Keratinocyte (primary cell): Measurements from ENCODE around the gene GGTLC1. TPM values are rescaled to one million over a fixed set of nuclear protein-coding genes. Genes with fewer than 3 reads are reported as not detected.

Experiments
- DNase-seq: peaks from one replicate; pipeline ENCODE4 v3.0.0-alpha.2; 2011; ENCODE audit warnings: low read depth, missing footprints, low spot score
- FAIRE-seq: peaks from 2 replicates; lab custom pipeline; 2011; peaks lifted over from hg19 to GRCh38; lab: Jason Lieb, UNC
- H2AFZ ChIP-seq: 2 replicates; pipeline ENCODE4 v1.6.0; 2012; ENCODE audit warnings: low read length, control low read depth, inconsistent platforms; ENCODE audit not compliant: control insufficient read depth
- H3K27ac ChIP-seq: 2 replicates; pipeline ENCODE4 v1.5.1; 2011; ENCODE audit warnings: low read length; ENCODE audit not compliant: control insufficient read depth, insufficient read depth
- H3K27me3 ChIP-seq: 3 replicates; pipeline ENCODE4 v1.6.0; 2011; ENCODE audit warnings: low read length; ENCODE audit not compliant: control insufficient read depth, insufficient read depth; ENCODE audit errors: extremely low read depth
- H3K36me3 ChIP-seq, 2 experiments: 2 replicates in 1 of 2; 3 replicates in 1 of 2; pipeline ENCODE4 v1.5.1; 2011; ENCODE audit warnings: low read length in 2 of 2, mild to moderate bottlenecking in 1 of 2; ENCODE audit not compliant: control insufficient read depth in 2 of 2, insufficient read depth in 2 of 2; ENCODE audit errors: extremely low read depth in 1 of 2
- H3K4me1 ChIP-seq: 3 replicates; pipeline ENCODE4 v1.5.1; 2011; ENCODE audit warnings: low read length; ENCODE audit not compliant: control insufficient read depth, insufficient read depth; ENCODE audit errors: extremely low read depth
- H3K4me2 ChIP-seq: 3 replicates; pipeline ENCODE4 v1.6.0; 2011; ENCODE audit warnings: low read depth, low read length; ENCODE audit not compliant: control insufficient read depth, insufficient read depth; ENCODE audit errors: extremely low read depth
- H3K4me3 ChIP-seq, 3 experiments: fragments of 200-600 bp in 1 of 3; sonication (generic) in 1 of 3; 2 replicates in 2 of 3; 3 replicates in 1 of 3; pipeline ENCODE4 v1.5.1; 2011 to 2016; ENCODE audit warnings: low read length in 3 of 3, mild to moderate bottlenecking in 3 of 3, control low read depth in 2 of 3, inconsistent platforms in 1 of 3, low read depth in 1 of 3, mixed read lengths in 1 of 3, mixed run types in 1 of 3, moderate library complexity in 1 of 3; ENCODE audit not compliant: control insufficient read depth in 2 of 3, insufficient read depth in 2 of 3; ENCODE audit errors: extremely low read depth in 1 of 3
- H3K79me2 ChIP-seq: 2 replicates; pipeline ENCODE4 v1.6.0; 2012; ENCODE audit warnings: low read length; ENCODE audit not compliant: control insufficient read depth, insufficient read depth
- H3K9ac ChIP-seq: 3 replicates; pipeline ENCODE4 v1.6.0; 2011; ENCODE audit warnings: low read length; ENCODE audit not compliant: control insufficient read depth, insufficient read depth; ENCODE audit errors: extremely low read depth
- H3K9me1 ChIP-seq: 3 replicates; pipeline ENCODE4 v1.6.0; 2011; ENCODE audit warnings: low read length; ENCODE audit not compliant: control insufficient read depth, insufficient read depth; ENCODE audit errors: extremely low read depth
- H3K9me3 ChIP-seq: 2 replicates; pipeline ENCODE4 v1.5.1; 2012; ENCODE audit warnings: low read depth, low read length; ENCODE audit not compliant: control insufficient read depth
- H4K20me1 ChIP-seq: 3 replicates; pipeline ENCODE4 v1.6.0; 2011; ENCODE audit warnings: low read length; ENCODE audit not compliant: control insufficient read depth, insufficient read depth; ENCODE audit errors: extremely low read depth
- CTCF ChIP-seq, 3 experiments: IDR thresholded peaks in 1 of 3; conservative IDR thresholded peaks in 1 of 3; optimal IDR thresholded peaks in 1 of 3; 2 replicates in 2 of 3; 3 replicates in 1 of 3; pipeline versions ENCODE3 to v1.5.1; 2011; ENCODE audit warnings: low read length in 3 of 3, mild to moderate bottlenecking in 3 of 3, moderate library complexity in 2 of 3, control low read depth in 1 of 3, inconsistent platforms in 1 of 3; ENCODE audit not compliant: insufficient read depth in 2 of 3; ENCODE audit errors: extremely low read depth in 1 of 3
- EZH2 ChIP-seq: IDR thresholded peaks from one replicate; pipeline ENCODE4 v1.6.1; 2012; ENCODE audit warnings: inconsistent platforms, mild to moderate bottlenecking, low read length, moderate library complexity
- dilution Hi-C: fragments of 300-500 bp; cut with MboI; formaldehyde crosslinking; loops from one replicate; pipeline ENCODE4 v1.7.0; 2020; ENCODE audit warnings: low sequenced_read_pairs; ENCODE audit not compliant: extremely low pct_ligation_motif_present
- polyA plus RNA-seq, 5 experiments: library from polyadenylated mRNA; depleted of rRNA in 3 of 5; stranded (reverse) in 3 of 5; stranded (forward) in 1 of 5; unstranded in 1 of 5; fragments of >200 nt; gene quantifications; 1 replicate in 1 of 5; 2 replicates in 3 of 5; 3 replicates in 1 of 5; pipeline versions ENCODE4 v1.2.1 to v1.2.3, GENCODE V29; 2011 to 2012; ENCODE audit warnings: missing spikeins in 2 of 5, low read depth in 1 of 5, low replicate concordance in 1 of 5

The GGTLC1 gene
- polyA plus RNA-seq, 1 donor (not counting 4 experiments of a cell fraction or from before 2014, with no cell fraction given): not detected

GRCh38 chr20:24007758-24008157 lies 19.2 kb upstream of the GGTLC1 start:
- Histone ChIP-seq H3K9ac (no peak overlapping the region), H3K4me3 (no peak overlapping the region), H3K27ac (no peak overlapping the region), H3K27me3 (no peaks in the 10 kb centered on the region), H3K9me1 (no peaks in the 10 kb centered on the region), H2AFZ (no peak overlapping the region), H4K20me1 (no peaks in the 10 kb centered on the region), H3K79me2 (no peaks in the 10 kb centered on the region), H3K4me2 (no peak overlapping the region), H3K4me1 (no peaks in the 10 kb centered on the region), H3K9me3 (no peaks in the 10 kb centered on the region), H3K36me3 (no peaks in the 10 kb centered on the region)
- no peak for FAIRE-seq
- TF ChIP-seq EZH2: no peak
- no peak for TF ChIP-seq CTCF (optimal IDR thresholded peaks at IDR 0.05 in 1 of 3, IDR thresholded peaks at IDR 0.05 in 1 of 3, conservative IDR thresholded peaks at IDR 0.05 in 1 of 3; ENCODE audit: extremely low read depth in 1 of 3, insufficient read depth in 2 of 3, low read length in 3 of 3)
- dilution Hi-C loops: no loop called here
- no peak for DNase-seq

DNA sequence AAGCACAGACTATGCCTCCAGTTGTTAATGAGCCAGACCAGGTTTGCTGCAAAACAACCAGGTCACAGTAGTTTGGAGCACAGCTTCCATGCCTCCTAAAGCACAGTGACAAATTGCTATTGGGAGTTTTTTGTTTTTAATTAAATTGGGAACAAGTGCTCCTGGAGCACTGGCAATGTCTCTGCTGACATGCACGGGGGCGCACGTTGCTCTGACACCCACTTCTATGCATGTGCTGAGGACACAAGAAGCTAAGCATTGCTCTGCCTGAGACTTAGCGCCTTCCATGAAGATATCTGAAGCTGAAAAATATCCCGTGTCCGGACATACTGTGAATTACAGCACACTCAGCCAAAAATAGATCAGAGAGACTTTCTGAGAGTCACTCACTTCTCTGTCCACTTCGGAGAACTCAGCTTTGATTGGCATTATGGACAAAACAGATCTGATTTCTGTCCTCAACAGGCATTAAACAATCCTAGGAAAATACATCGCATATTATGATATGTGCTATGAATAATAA lies 18.6 kb upstream of the GGTLC1 start:
- Histone ChIP-seq H3K27me3 (no peaks in the 10 kb centered on the region), H4K20me1 (no peaks in the 10 kb centered on the region), H3K79me2 (no peaks in the 10 kb centered on the region), H3K9ac (no peak overlapping the region), H3K27ac (no peak overlapping the region), H3K9me3 (no peaks in the 10 kb centered on the region), H3K9me1 (no peaks in the 10 kb centered on the region), H3K4me3 (no peak overlapping the region), H3K36me3 (no peaks in the 10 kb centered on the region), H3K4me2 (no peak overlapping the region), H2AFZ (no peak overlapping the region), H3K4me1 (no peaks in the 10 kb centered on the region)
- TF ChIP-seq CTCF (optimal IDR thresholded peaks at IDR 0.05 in 1 of 3, IDR thresholded peaks at IDR 0.05 in 1 of 3, conservative IDR thresholded peaks at IDR 0.05 in 1 of 3; ENCODE audit: extremely low read depth in 1 of 3, insufficient read depth in 2 of 3, low read length in 3 of 3): no peak
- no peak for TF ChIP-seq EZH2
- dilution Hi-C loops: no loop called here
- DNase-seq (no peak), FAIRE-seq (no peak)
